Common myeloid progenitor, CD34-positive (primary cell): Measurements from ENCODE around the gene TRIM75.
A peak's percentile ranks its signal among the peaks of the same experiment; 100 is the strongest.
"Not testable (repeated sequence)": the region's sequence is repeated elsewhere in the genome, so short reads cannot be mapped to it uniquely, and the experiment has no call there.

ENCODE experiments used
- CTCF ChIA-PET: fragments of 350-600 bp; sonication (Branson Sonifier 250); formaldehyde crosslinking; loops from one replicate; lab custom pipeline; 2021; ENCODE audit warnings: antibody characterized with exemption; lab: Charles Lee
- POLR2A ChIA-PET: fragments of 350-600 bp; sonication (Branson Sonifier 250); formaldehyde crosslinking; loops from one replicate; lab custom pipeline; 2021; ENCODE audit warnings: antibody characterized with exemption; lab: Charles Lee
- DNase-seq, 3 donors: peaks; one replicate each; pipeline versions ENCODE4 v3.0.0 to v3.0.0-alpha.2; 2013
- H3K27ac ChIP-seq, 2 experiments: 1 replicate in 1 of 2; 2 replicates in 1 of 2; pipeline ENCODE4 v1.7.0; 2013; ENCODE audit warnings: inconsistent platforms in 2 of 2, low read length in 2 of 2, mild to moderate bottlenecking in 2 of 2, low read depth in 1 of 2, moderate library complexity in 1 of 2; ENCODE audit not compliant: severe bottlenecking in 2 of 2, insufficient read depth in 1 of 2, poor library complexity in 1 of 2
- H3K27me3 ChIP-seq, 5 experiments: replicated peaks in 2 of 5; 1 replicate in 3 of 5; 2 replicates in 2 of 5; pipeline versions ENCODE4 v1.6.1 to v1.7.0; 2013; ENCODE audit warnings: low read length in 4 of 5, mild to moderate bottlenecking in 2 of 5, moderate library complexity in 2 of 5, inconsistent platforms in 1 of 5; ENCODE audit not compliant: insufficient read depth in 5 of 5, control insufficient read depth in 4 of 5
- H3K36me3 ChIP-seq, 4 experiments: 1 replicate in 2 of 4; 2 replicates in 2 of 4; pipeline versions ENCODE4 v1.6.1 to v1.7.0; 2013; ENCODE audit warnings: low read length in 3 of 4, control low read depth in 1 of 4, mild to moderate bottlenecking in 1 of 4; ENCODE audit not compliant: control insufficient read depth in 4 of 4, insufficient read depth in 4 of 4
- H3K4me1 ChIP-seq, 4 experiments: 1 replicate in 3 of 4; 2 replicates in 1 of 4; pipeline versions ENCODE4 v1.6.1 to v1.7.1; 2013; ENCODE audit warnings: low read length in 3 of 4, mild to moderate bottlenecking in 3 of 4, control low read depth in 1 of 4, inconsistent platforms in 1 of 4, moderate library complexity in 1 of 4; ENCODE audit not compliant: control insufficient read depth in 4 of 4, insufficient read depth in 4 of 4; ENCODE audit errors: control extremely low read depth in 1 of 4
- H3K4me3 ChIP-seq, 7 experiments: 1 replicate in 4 of 7; 2 replicates in 3 of 7; pipeline versions ENCODE4 v1.5.1 to v1.7.0; 2013; ENCODE audit warnings: mild to moderate bottlenecking in 7 of 7, low read length in 6 of 7, moderate library complexity in 6 of 7, inconsistent platforms in 2 of 7, low read depth in 2 of 7, control low read depth in 1 of 7; ENCODE audit not compliant: insufficient read depth in 4 of 7, control insufficient read depth in 1 of 7; ENCODE audit errors: extremely low read depth in 1 of 7
- H3K9me3 ChIP-seq, 5 experiments: 1 replicate in 4 of 5; 2 replicates in 1 of 5; pipeline versions ENCODE4 v1.6.1 to v1.7.1; 2013; ENCODE audit warnings: low read length in 4 of 5, mild to moderate bottlenecking in 2 of 5, inconsistent platforms in 1 of 5, low read depth in 1 of 5, moderate library complexity in 1 of 5; ENCODE audit not compliant: control insufficient read depth in 4 of 5, insufficient read depth in 2 of 5; ENCODE audit errors: control extremely low read depth in 1 of 5
- WGBS: methylation state at CpG from one replicate; pipeline ENCODE4 v1.1.5; 2013; ENCODE audit not compliant: insufficient coverage; 5-methylcytosine and 5-hydroxymethylcytosine counted together

The TRIM75 gene

DNA sequence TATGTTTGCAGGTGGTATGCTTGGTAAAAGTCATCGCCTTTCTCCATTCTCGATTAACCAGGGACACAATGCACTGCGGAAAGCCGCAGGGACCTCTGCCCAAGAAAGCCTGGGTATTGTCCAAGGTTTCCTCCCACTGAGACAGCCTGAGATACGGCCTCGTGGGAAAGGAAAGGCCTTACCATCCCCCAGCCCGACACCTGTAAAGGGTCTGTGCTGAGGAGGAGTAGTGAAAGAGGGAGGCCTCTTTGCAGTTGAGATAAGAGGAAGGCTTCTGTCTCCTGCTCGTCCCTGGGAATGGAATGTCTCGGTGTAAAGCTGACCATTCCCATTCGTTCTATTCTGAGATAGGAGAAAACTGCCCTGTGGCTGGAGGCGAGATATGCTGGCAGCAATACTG is 19.7 kb downstream of the TRIM75 start:
- H3K4me3 ChIP-seq, H3K36me3 ChIP-seq, POLR2A ChIA-PET, H3K27me3 ChIP-seq, DNase-seq, H3K4me1 ChIP-seq, CTCF ChIA-PET, H3K9me3 ChIP-seq, H3K27ac ChIP-seq: not testable (repeated sequence)
- WGBS: 95% methylated on average over 4 of the region's 11 CpGs

DNA sequence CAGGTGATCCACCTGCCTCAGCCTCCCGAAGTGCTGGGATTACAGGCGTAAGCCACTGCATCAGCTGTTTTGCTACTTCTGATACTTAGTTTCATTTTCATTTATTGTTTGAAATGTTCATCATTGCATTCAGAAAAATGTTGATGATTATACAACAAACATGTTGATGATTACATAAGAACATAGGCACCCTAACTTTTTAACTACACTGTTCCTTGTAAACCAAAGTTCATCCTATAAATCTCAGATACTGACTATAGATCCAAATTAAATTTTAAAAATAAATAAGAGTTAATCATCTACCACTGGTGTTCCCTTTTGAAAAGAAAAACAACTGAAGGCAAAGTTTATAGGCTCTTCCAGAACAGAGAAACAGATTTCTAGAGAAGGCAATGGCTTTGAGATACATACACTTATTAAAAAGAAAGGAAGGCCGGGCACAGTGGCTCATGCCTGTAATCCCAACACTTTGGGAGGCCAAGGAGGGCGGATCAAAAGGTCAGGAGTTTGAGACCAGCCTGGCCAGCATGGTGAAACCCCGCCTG is 23.4 kb downstream of the TRIM75 start:
- no peaks in the 10 kb centered on the region for H3K27me3 ChIP-seq
- peaks cover 0 to 2% (median 0%) of the 10 kb centered on the region in 4 experiments for H3K4me1 ChIP-seq
- POLR2A ChIA-PET: no interaction called here
- peaks cover 0 to 18% (median 11%) of the 10 kb centered on the region in 4 experiments for H3K36me3 ChIP-seq
- no peak overlapping the region for H3K27ac ChIP-seq
- CTCF ChIA-PET: no interaction called here
- H3K4me3 ChIP-seq: no peak overlapping the region
- no peak for DNase-seq
- H3K9me3 ChIP-seq: no peaks in the 10 kb centered on the region
- WGBS: 100% methylated on average over 2 of the region's 5 CpGs

DNA sequence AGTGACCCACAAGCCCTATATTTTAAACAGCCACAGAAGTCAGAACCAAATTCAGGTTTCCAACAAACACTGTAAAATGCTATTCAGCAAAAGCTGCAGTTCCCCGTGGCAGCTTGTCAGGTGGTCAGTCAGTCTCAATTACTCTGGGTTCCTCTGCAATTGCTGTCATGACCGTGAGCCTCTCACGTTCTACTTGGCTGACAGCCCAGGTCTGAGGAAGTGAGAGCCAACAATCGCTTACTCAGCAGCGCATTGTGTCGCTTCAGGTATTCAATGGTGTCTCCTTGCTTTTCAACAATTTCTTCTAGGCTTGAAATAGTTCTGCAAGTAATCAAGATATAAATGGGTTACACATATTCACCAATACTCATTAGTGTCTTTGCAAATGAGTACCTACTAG is 25.8 kb downstream of the TRIM75 start:
- 26% methylated on average over 6 of the region's 6 CpGs for WGBS
- no peaks in the 10 kb centered on the region for H3K9me3 ChIP-seq
- H3K27me3 ChIP-seq: no peaks in the 10 kb centered on the region
- POLR2A ChIA-PET: no interaction called here
- peaks cover 0 to 18% (median 12%) of the 10 kb centered on the region in 4 experiments for H3K36me3 ChIP-seq
- H3K27ac ChIP-seq: no peak overlapping the region
- DNase-seq: peak; percentile 5 to 58 (median 52)
- CTCF ChIA-PET: no interaction called here
- peaks cover 0 to 2% (median 0%) of the 10 kb centered on the region in 4 experiments for H3K4me1 ChIP-seq
- H3K4me3 ChIP-seq: no peak overlapping the region

DNA sequence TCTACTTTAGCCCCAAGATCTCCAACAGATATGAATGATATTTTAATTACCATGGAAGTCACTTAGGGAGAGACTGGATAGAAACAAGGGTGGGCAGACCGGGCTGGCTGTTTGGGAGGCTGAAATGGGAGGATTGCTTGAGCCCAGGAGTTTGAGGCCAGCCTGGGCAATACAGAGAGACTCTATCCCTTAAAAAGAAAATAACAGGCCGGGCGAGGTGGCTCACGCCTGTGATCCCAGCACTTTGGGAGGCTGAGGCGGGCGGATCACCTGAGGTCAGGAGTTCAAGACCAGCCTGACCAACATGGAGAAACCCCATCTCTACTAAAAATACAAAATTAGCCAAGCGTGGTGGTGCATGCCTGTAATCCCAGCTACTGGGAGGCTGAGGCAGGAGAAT is 31.1 kb downstream of the TRIM75 start:
- H3K9me3 ChIP-seq, CTCF ChIA-PET, DNase-seq, H3K27ac ChIP-seq, H3K4me3 ChIP-seq, H3K4me1 ChIP-seq, POLR2A ChIA-PET, H3K27me3 ChIP-seq: not testable (repeated sequence)
- 100% methylated on average over 1 of the region's 7 CpGs for whole genome bisulfite sequencing
- peaks cover 8 to 42% (median 28%) of the 10 kb centered on the region in 4 experiments for H3K36me3 ChIP-seq

DNA sequence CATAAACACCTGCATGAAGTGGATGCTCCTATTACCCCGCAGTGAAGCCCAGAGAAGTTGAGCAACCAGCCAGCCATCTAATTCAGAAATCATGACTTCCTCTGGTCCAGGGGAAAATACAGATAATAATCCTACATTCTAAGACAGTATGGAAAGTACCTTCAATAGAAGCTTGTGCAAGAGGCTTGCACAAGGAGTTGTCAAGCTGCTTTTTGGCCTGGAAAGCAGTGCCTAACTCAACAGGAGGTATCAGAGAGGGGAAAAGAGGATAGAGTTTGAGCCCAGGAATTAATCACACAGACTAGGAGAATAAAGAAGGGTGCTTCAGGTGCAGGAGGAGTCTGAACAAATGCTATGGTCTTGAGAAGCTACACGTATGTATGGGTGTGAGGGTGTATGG is 32.3 kb downstream of the TRIM75 start:
- CTCF ChIA-PET: no interaction called here

DNA sequence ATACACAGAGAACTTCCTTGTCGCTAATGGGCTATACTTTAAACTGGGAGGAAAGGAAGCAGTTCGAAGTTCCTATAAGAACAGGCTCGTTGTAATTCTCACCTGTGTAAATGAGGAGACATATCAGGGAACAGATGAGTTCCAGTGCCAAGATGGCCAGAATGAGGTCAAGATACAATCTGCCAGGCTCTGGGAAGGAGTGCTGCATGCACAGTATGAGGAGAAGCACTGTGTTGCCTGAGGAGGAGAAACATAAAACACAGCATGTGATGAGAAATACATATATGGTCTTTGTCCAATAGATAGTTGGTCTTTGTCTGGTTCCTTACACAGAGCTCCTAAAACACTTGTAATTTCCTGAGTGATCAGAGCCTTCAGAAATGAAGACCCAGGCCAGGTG is 34.7 kb downstream of the TRIM75 start:
- 88% methylated on average over 3 of the region's 3 CpGs for WGBS
- no peak overlapping the region for H3K27ac ChIP-seq
- no peaks in the 10 kb centered on the region for H3K9me3 ChIP-seq
- ChIA-PET CTCF (no interaction called here), POLR2A (no interaction called here)
- H3K4me1 ChIP-seq: no peaks in the 10 kb centered on the region
- H3K27me3 ChIP-seq: no peaks in the 10 kb centered on the region
- no peak overlapping the region for H3K4me3 ChIP-seq
- H3K36me3 ChIP-seq: peaks cover 8 to 54% (median 35%) of the 10 kb centered on the region in 4 experiments
- no peak for DNase-seq

More for the DNA sequence above, 32.3 kb downstream of the TRIM75 start:
- H3K4me1 ChIP-seq: no peaks in the 10 kb centered on the region
- POLR2A ChIA-PET: no interaction called here
- peaks cover 8 to 43% (median 29%) of the 10 kb centered on the region in 4 experiments for H3K36me3 ChIP-seq
- no peak for DNase-seq
- no peaks in the 10 kb centered on the region for H3K9me3 ChIP-seq
- no peaks in the 10 kb centered on the region for H3K27me3 ChIP-seq
- no peak overlapping the region for H3K27ac ChIP-seq
- no peak overlapping the region for H3K4me3 ChIP-seq
- WGBS: 100% methylated on average over 1 of the region's 2 CpGs

- H3K4me1 ChIP-seq, H3K27me3 ChIP-seq, POLR2A ChIA-PET, H3K9me3 ChIP-seq, H3K27ac ChIP-seq, DNase-seq, H3K4me3 ChIP-seq: not testable (repeated sequence)
- H3K36me3 ChIP-seq: peaks cover 5 to 47% (median 29%) of the 10 kb centered on the region in 4 experiments
- CTCF ChIA-PET: interaction anchor here (0.7 kb wide), 1 partner anchor 11 kb away, joined by 3 read pairs; no protein-coding TSS in a partner anchor
- 100% methylated on average over 6 of the region's 8 CpGs for WGBS
Measured at GRCh38 chr4:165092187-165092586, 38.5 kb downstream of the TRIM75 start.
